Panc1 (cell line): Measurements from ENCODE around the gene ARHGAP44. TPM values are rescaled to one million over a fixed set of nuclear protein-coding genes. Genes with fewer than 3 reads are reported as not detected.

ENCODE experiments used
- ATAC-seq: fragments of 200-7000 bp; cut with Tn5 transposase; 2 replicates; pipeline ENCODE4 v1.9.1; 2020; ENCODE audit warnings: mild to moderate bottlenecking, moderate library complexity
- BruUV-seq: library from RNA; stranded (reverse); fragments of 400-500 nt; replicated peaks from 2 replicates; lab custom pipeline; 2021; lab: Mats Ljungman, UMichigan
- CTCF ChIA-PET: fragments of 300-600 bp; sonication (Branson Sonifier 250); formaldehyde crosslinking; loops from one replicate; lab custom pipeline; 2022; ENCODE audit warnings: antibody characterized with exemption; lab: Charles Lee
- POLR2A ChIA-PET: fragments of 300-600 bp; sonication (Branson Sonifier 250); formaldehyde crosslinking; loops from one replicate; lab custom pipeline; 2022; ENCODE audit warnings: antibody characterized with exemption; lab: Charles Lee
- DNase-seq: peaks from one replicate; pipeline ENCODE4 v3.0.0-alpha.2; 2010; ENCODE audit warnings: low read depth, low spot score
- H3K27ac ChIP-seq: 2 replicates; pipeline ENCODE4 v1.5.1; 2011; ENCODE audit warnings: mild to moderate bottlenecking, low read length, inconsistent platforms
- H3K27me3 ChIP-seq: fragments of 200-500 bp; sonication (Bioruptor generic); 2 replicates; pipeline ENCODE4 v1.6.0; 2014; ENCODE audit warnings: low read length, inconsistent platforms; ENCODE audit not compliant: control insufficient read depth, insufficient read depth
- H3K36me3 ChIP-seq: fragments of 200-500 bp; sonication (Bioruptor generic); 2 replicates; pipeline ENCODE4 v1.5.1; 2014; ENCODE audit warnings: inconsistent platforms, mild to moderate bottlenecking, low read length, moderate library complexity; ENCODE audit not compliant: control insufficient read depth, insufficient read depth
- H3K4me1 ChIP-seq: 2 replicates; pipeline ENCODE4 v1.5.1; 2011; ENCODE audit warnings: inconsistent platforms, mild to moderate bottlenecking, low read length, moderate library complexity; ENCODE audit not compliant: control insufficient read depth, insufficient read depth
- H3K4me3 ChIP-seq, 2 experiments: 2 replicates each; pipeline ENCODE4 v1.5.1; 2011 to 2012; ENCODE audit warnings: low read depth in 2 of 2, low read length in 2 of 2, mild to moderate bottlenecking in 2 of 2, inconsistent platforms in 1 of 2, moderate library complexity in 1 of 2
- H3K9me3 ChIP-seq: fragments of 200-500 bp; sonication (Bioruptor generic); 2 replicates; pipeline ENCODE4 v1.5.1; 2014; ENCODE audit warnings: low read depth, mild to moderate bottlenecking, inconsistent platforms, low read length, moderate library complexity; ENCODE audit not compliant: control insufficient read depth, insufficient read depth
- CTCF ChIP-seq: fragments of 450-650 bp; IDR thresholded peaks from 2 replicates; pipeline ENCODE4 v1.5.1; 2017; ENCODE audit warnings: mild to moderate bottlenecking
- POLR2AphosphoS5 ChIP-seq: IDR thresholded peaks from 2 replicates; pipeline ENCODE4 v1.6.1; 2012; ENCODE audit warnings: mild to moderate bottlenecking, low read depth, low read length, moderate library complexity
- REST ChIP-seq, 2 experiments: IDR thresholded peaks; 2 replicates each; pipeline ENCODE4 v1.6.1; 2011 to 2012; ENCODE audit warnings: low read depth in 2 of 2, control low read depth in 1 of 2, low read length in 1 of 2, mild to moderate bottlenecking in 1 of 2, moderate library complexity in 1 of 2; ENCODE audit not compliant: insufficient read depth in 1 of 2
- SIN3A ChIP-seq: IDR thresholded peaks from 2 replicates; pipeline ENCODE4 v1.6.1; 2012; ENCODE audit warnings: low read depth, mild to moderate bottlenecking, low read length, moderate library complexity, borderline replicate concordance; ENCODE audit not compliant: insufficient read depth
- TCF7L2 ChIP-seq: IDR thresholded peaks from 2 replicates; pipeline ENCODE4 v1.6.1; 2011; ENCODE audit warnings: mild to moderate bottlenecking, low read depth, low read length, inconsistent platforms
- in situ Hi-C: cut with HindIII; loops from 2 replicates; pipeline ENCODE4 v1.10.0; 2016; ENCODE audit warnings: low sequenced_read_pairs, low pct_unique_long_range_greater_than_20kb
- intact Hi-C: fragments of 100-400 bp; cut with micrococcal nuclease; formaldehyde crosslinking; loops from one replicate; pipeline ENCODE4 v1.10.0; 2022; ENCODE audit not compliant: unreplicated experiment
- total RNA-seq: library from RNA; stranded (reverse); gene quantifications from one replicate; pipeline ENCODE4 v1.2.1, GENCODE V29; 2021; ENCODE audit not compliant: unreplicated experiment

Gene ARHGAP44
- total RNA-seq, 1 experiment from 2014 or later: 0.80 TPM

GRCh38 chr17:12821376-12821940 lies 32.2 kb downstream of the ARHGAP44 start:
- Histone ChIP-seq H3K27me3 (no peaks in the 10 kb centered on the region), H3K4me1 (no peaks in the 10 kb centered on the region), H3K9me3 (no peaks in the 10 kb centered on the region), H3K27ac (no peak overlapping the region), H3K4me3 (no peak overlapping the region), H3K36me3 (no peaks in the 10 kb centered on the region)
- ATAC-seq: no peak
- intact Hi-C loops: no loop called here
- BruUV-seq: no TSS peak
- ChIA-PET CTCF (no interaction called here), POLR2A (no interaction called here)
- no peak for DNase-seq
- in situ Hi-C loops: no loop called here
- no peak for TF ChIP-seq SIN3A
- no peak for TF ChIP-seq CTCF

GRCh38 chr17:12826431-12826830 lies 37.1 kb downstream of the ARHGAP44 start:
- TF ChIP-seq CTCF (no peak), SIN3A (no peak), REST (IDR thresholded peaks at IDR 0.05; ENCODE audit: insufficient read depth in 1 of 2, low read depth in 2 of 2, low read length in 1 of 2) (no peak), POLR2AphosphoS5 (no peak), TCF7L2 (no peak)
- no peak for ATAC-seq
- no peaks in the 10 kb centered on the region for H3K9me3 ChIP-seq
- no TSS peak for BruUV-seq
- POLR2A ChIA-PET: no interaction called here
- no peak overlapping the region for H3K27ac ChIP-seq
- CTCF ChIA-PET: no interaction called here
- no peaks in the 10 kb centered on the region for H3K36me3 ChIP-seq
- intact Hi-C loops (no loop called here), in situ Hi-C loops (no loop called here)
- DNase-seq: no peak
- H3K27me3 ChIP-seq: no peaks in the 10 kb centered on the region
- H3K4me1 ChIP-seq: no peaks in the 10 kb centered on the region
- no peak overlapping the region for H3K4me3 ChIP-seq
